Neural cell (in vitro differentiated cells): ENCODE measurements around the gene KREMEN2. TPM values are rescaled to one million over a fixed set of nuclear protein-coding genes. Genes with fewer than 3 reads are reported as not detected.

Experiments used
- H2AFZ ChIP-seq: fragments of 200-600, 300-800 bp; sonication (generic), shearing (Covaris generic); 2 replicates; pipeline ENCODE4 v1.6.0; 2014; ENCODE audit warnings: low read depth, mild to moderate bottlenecking, antibody characterized with exemption, low read length, moderate library complexity
- H3F3A ChIP-seq: fragments of 200-600 bp; shearing (Covaris generic); 2 replicates; pipeline ENCODE4 v1.6.1; 2016; ENCODE audit warnings: mild to moderate bottlenecking, moderate library complexity, mixed read lengths, antibody characterized with exemption, low read length; ENCODE audit not compliant: insufficient read depth, poor library complexity, severe bottlenecking
- H3K27ac ChIP-seq: fragments of 200-600, 300-800 bp; sonication (generic), shearing (Covaris generic); 2 replicates; pipeline ENCODE4 v1.5.1; 2014; ENCODE audit warnings: mild to moderate bottlenecking, low read length, moderate library complexity
- H3K27me3 ChIP-seq: fragments of 300-800, 200-600 bp; sonication (generic), shearing (Covaris generic); 2 replicates; pipeline ENCODE4 v1.6.0; 2014; ENCODE audit warnings: mild to moderate bottlenecking, low read depth, low read length, moderate library complexity; ENCODE audit not compliant: insufficient read depth
- H3K36me3 ChIP-seq: fragments of 300-800, 200-600 bp; sonication (generic), shearing (Covaris generic); 2 replicates; pipeline ENCODE4 v1.5.1; 2014; ENCODE audit warnings: mild to moderate bottlenecking, antibody characterized with exemption, low read length, moderate library complexity; ENCODE audit not compliant: insufficient read depth
- H3K4me2 ChIP-seq: fragments of 300-800, 200-600 bp; sonication (generic), shearing (Covaris generic); 2 replicates; pipeline ENCODE4 v1.6.0; 2014; ENCODE audit warnings: mild to moderate bottlenecking, low read length
- H3K4me3 ChIP-seq: fragments of 300-800, 200-600 bp; sonication (generic), shearing (Covaris generic); 2 replicates; pipeline ENCODE4 v1.5.1; 2014; ENCODE audit warnings: mild to moderate bottlenecking, low read length, moderate library complexity
- H3K79me2 ChIP-seq: fragments of 200-600 bp; shearing (Covaris generic); replicated peaks from 2 replicates; pipeline ENCODE4 v1.6.0; 2014; ENCODE audit warnings: mild to moderate bottlenecking, low read length, moderate library complexity; ENCODE audit not compliant: insufficient read depth
- H3K9ac ChIP-seq: fragments of 300-800, 200-600 bp; sonication (generic), shearing (Covaris generic); 2 replicates; pipeline ENCODE4 v1.6.1; 2016; ENCODE audit warnings: mild to moderate bottlenecking, low read length, mixed read lengths
- H3K9me2 ChIP-seq: fragments of 200-600 bp; shearing (Covaris generic); 2 replicates; pipeline ENCODE4 v1.6.1; 2016; ENCODE audit warnings: mild to moderate bottlenecking, low read length, mixed read lengths; ENCODE audit not compliant: insufficient read depth
- H3K9me3 ChIP-seq: fragments of 200-600, 300-800 bp; sonication (generic), shearing (Covaris generic); 2 replicates; pipeline ENCODE4 v1.6.1; 2016; ENCODE audit warnings: mild to moderate bottlenecking, mixed run types, low read length, moderate library complexity, mixed read lengths
- H4K20me1 ChIP-seq: fragments of 200-600 bp; shearing (Covaris generic); 2 replicates; pipeline ENCODE4 v1.6.1; 2016; ENCODE audit warnings: mild to moderate bottlenecking, mixed run types; ENCODE audit not compliant: insufficient read depth
- EP300 ChIP-seq: fragments of 450-650 bp; conservative IDR thresholded peaks from 2 replicates; pipeline ENCODE4 v1.6.1; 2014; ENCODE audit warnings: antibody characterized with exemption, mild to moderate bottlenecking, moderate library complexity; ENCODE audit not compliant: poor library complexity, severe bottlenecking
- EZH2 ChIP-seq: fragments of 200-600, 300-800 bp; shearing (Covaris generic), sonication (generic); IDR thresholded peaks from 2 replicates; pipeline ENCODE4 v1.6.1; 2014; ENCODE audit warnings: antibody characterized with exemption, low read length, borderline replicate concordance, mild to moderate bottlenecking; ENCODE audit not compliant: insufficient read depth, poor library complexity, severe bottlenecking
- MXI1 ChIP-seq: fragments of 450-650 bp; conservative IDR thresholded peaks from 2 replicates; pipeline ENCODE4 v1.6.1; 2014; ENCODE audit warnings: antibody characterized with exemption, mild to moderate bottlenecking; ENCODE audit not compliant: poor library complexity, severe bottlenecking
- POLR2AphosphoS5 ChIP-seq: IDR thresholded peaks from 2 replicates; pipeline ENCODE4 v1.6.1; 2012
- RAD21 ChIP-seq: fragments of 450-650 bp; conservative IDR thresholded peaks from 2 replicates; pipeline ENCODE4 v1.6.1; 2014; ENCODE audit warnings: antibody characterized with exemption, mild to moderate bottlenecking, moderate library complexity
- REST ChIP-seq: IDR thresholded peaks from 2 replicates; pipeline ENCODE4 v1.6.1; 2012; ENCODE audit warnings: borderline replicate concordance
- SMC3 ChIP-seq: fragments of 450-650 bp; conservative IDR thresholded peaks from 2 replicates; pipeline ENCODE4 v1.6.1; 2014; ENCODE audit warnings: antibody characterized with exemption, mild to moderate bottlenecking, moderate library complexity; ENCODE audit not compliant: poor library complexity
- TAF1 ChIP-seq: IDR thresholded peaks from 2 replicates; pipeline ENCODE4 v1.6.1; 2012; ENCODE audit warnings: low read depth
- polyA plus RNA-seq: library from polyadenylated mRNA; depleted of rRNA; stranded (reverse); fragments of >200 nt; gene quantifications from 2 replicates; pipeline ENCODE4 v1.2.3, GENCODE V29; 2014
- TF ChIP-seq, protein P1 (sequence below): fragments of 450-650 bp; IDR thresholded peaks from 2 replicates; pipeline ENCODE4 v1.5.1; 2014; ENCODE audit warnings: antibody characterized with exemption, mild to moderate bottlenecking, moderate library complexity; ENCODE audit not compliant: poor library complexity, severe bottlenecking

Gene KREMEN2
- polyA plus RNA-seq, 1 donor from 2014 or later: 0.71 TPM

- H3K79me2 ChIP-seq: no peaks in the 10 kb centered on the region
- H2AFZ ChIP-seq: no peak overlapping the region
- no peaks in the 10 kb centered on the region for H3K9me2 ChIP-seq
- no peaks in the 10 kb centered on the region for H3K27me3 ChIP-seq
- no peak overlapping the region for H3K4me2 ChIP-seq
- H4K20me1 ChIP-seq: no peaks in the 10 kb centered on the region
- no peaks in the 10 kb centered on the region for H3F3A ChIP-seq
- H3K4me3 ChIP-seq: no peak overlapping the region
- H3K36me3 ChIP-seq: peaks cover 9% of the 10 kb centered on the region
- H3K9ac ChIP-seq: no peak overlapping the region
- no peak overlapping the region for H3K27ac ChIP-seq
- TF ChIP-seq EP300 (no peak), MXI1 (no peak), RAD21 (no peak), TAF1 (no peak), EZH2 (no peak)
- TF ChIP-seq, protein P1, sequence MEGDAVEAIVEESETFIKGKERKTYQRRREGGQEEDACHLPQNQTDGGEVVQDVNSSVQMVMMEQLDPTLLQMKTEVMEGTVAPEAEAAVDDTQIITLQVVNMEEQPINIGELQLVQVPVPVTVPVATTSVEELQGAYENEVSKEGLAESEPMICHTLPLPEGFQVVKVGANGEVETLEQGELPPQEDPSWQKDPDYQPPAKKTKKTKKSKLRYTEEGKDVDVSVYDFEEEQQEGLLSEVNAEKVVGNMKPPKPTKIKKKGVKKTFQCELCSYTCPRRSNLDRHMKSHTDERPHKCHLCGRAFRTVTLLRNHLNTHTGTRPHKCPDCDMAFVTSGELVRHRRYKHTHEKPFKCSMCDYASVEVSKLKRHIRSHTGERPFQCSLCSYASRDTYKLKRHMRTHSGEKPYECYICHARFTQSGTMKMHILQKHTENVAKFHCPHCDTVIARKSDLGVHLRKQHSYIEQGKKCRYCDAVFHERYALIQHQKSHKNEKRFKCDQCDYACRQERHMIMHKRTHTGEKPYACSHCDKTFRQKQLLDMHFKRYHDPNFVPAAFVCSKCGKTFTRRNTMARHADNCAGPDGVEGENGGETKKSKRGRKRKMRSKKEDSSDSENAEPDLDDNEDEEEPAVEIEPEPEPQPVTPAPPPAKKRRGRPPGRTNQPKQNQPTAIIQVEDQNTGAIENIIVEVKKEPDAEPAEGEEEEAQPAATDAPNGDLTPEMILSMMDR: no peak
- no peaks in the 10 kb centered on the region for H3K9me3 ChIP-seq
Measured at GRCh38 chr16:2950353-2950724, 13.7 kb upstream of the KREMEN2 start.

DNA sequence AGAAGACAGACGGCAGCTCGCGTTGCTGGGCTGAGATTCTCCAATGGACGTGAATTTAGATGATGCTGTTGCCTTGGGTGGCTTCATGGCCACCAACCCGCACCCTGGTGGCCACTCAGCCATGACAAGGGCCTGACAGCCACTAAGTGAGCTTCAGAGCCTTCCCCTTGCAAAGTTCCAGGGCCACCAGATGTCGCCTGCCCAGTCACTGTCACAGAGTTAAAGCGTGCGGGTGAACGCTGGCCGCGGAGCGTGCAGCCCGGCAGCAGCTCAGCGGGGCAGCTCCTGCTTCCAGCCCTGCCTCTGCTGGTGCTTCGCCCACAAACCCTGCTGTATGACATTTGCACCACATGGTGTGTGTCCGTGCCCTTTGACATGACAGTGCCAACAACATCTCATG lies 13.3 kb upstream of the KREMEN2 start:
- Histone ChIP-seq H3F3A (no peaks in the 10 kb centered on the region), H4K20me1 (no peaks in the 10 kb centered on the region), H2AFZ (no peak overlapping the region), H3K36me3 (peaks cover 9% of the 10 kb centered on the region), H3K79me2 (no peaks in the 10 kb centered on the region), H3K9me2 (no peaks in the 10 kb centered on the region), H3K27me3 (no peaks in the 10 kb centered on the region), H3K9ac (no peak overlapping the region), H3K4me2 (no peak overlapping the region), H3K27ac (no peak overlapping the region), H3K9me3 (no peaks in the 10 kb centered on the region), H3K4me3 (no peak overlapping the region)
- TF ChIP-seq MXI1: no peak
- no peak for TF ChIP-seq EP300
- no peak for TF ChIP-seq REST
- TF ChIP-seq EZH2: no peak
- TF ChIP-seq TAF1: no peak
- TF ChIP-seq RAD21: no peak
- no peak for TF ChIP-seq POLR2AphosphoS5
- TF ChIP-seq, protein P1: no peak
- no peak for TF ChIP-seq SMC3
